SH-SY5Y (cell line): ENCODE results near the gene KIR3DL1.

ENCODE experiments used
- GATA2 ChIP-seq: IDR thresholded peaks from 2 replicates; pipeline ENCODE4 v1.6.1; 2011; ENCODE audit warnings: mild to moderate bottlenecking, low read depth, low read length
- GATA3 ChIP-seq: IDR thresholded peaks from 2 replicates; pipeline ENCODE4 v1.6.1; 2011; ENCODE audit warnings: low read depth, mild to moderate bottlenecking, low read length, moderate library complexity

DNA sequence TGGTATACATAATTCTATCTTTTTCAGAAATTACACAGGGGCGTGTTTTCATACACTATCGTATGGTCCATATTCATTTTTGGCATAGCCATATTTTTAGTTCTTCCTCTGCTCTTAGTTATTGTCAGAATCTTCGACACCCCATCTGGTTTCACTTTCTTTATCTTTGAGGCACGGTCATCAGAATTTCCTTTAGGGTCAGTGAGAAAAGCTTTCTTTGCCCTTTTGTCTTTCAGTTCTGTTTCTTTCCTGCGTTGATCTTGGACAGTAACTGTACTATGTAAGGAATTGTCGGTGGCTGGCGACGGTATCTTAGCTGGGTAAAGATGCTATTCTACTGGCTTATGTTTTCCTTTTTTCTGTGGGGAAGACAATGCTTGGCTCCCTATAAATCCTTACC, 23.5 kb upstream of the KIR3DL1 start:
- TF ChIP-seq GATA2 (no peak), GATA3 (no peak)
